HG02970 (cell line): ENCODE data around the gene RNF180.
"Not testable (repeated sequence)": the region's sequence is repeated elsewhere in the genome, so short reads cannot be mapped to it uniquely, and the experiment has no call there.

Source experiments
- ATAC-seq: cut with Tn5 transposase; IDR thresholded peaks from one replicate; pipeline ENCODE4 v1.9.1; 2021; ENCODE audit warnings: mild to moderate bottlenecking, moderate library complexity, moderate number of reproducible peaks; ENCODE audit not compliant: unreplicated experiment, low FRiP score

The RNF180 gene

DNA sequence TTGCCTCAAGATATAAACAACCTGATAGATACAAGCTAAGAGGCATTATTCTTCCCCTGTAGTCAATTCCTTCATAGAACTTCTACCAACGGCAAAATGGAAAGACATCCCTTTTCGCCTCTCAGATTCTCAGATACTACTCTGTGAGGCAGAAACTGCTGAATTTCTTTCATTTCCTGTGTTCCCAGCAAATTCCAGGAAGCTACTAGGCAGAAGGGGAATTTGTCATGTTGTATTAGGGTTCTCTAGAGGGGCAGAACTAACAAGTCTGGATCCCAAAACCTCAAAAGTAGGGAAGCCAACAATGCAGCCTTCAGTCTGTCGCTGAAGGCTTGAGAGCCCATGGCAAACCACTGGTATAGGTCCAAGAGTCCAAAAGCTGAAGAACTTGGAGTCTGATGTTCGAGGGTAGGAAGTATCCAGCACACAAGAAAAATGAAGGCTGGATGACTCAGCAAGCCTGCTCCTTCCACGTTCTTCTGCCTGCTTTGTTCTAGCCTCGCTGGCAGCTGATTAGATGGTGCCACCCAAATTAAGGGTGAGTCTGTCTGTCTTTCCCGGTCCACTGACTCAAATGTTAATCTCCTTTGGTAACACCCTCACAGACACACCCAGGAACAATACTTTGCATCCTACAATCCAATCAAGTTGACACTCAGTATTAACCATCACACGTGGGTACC is 15.2 kb downstream of the RNF180 start:
- no peak for ATAC-seq

DNA sequence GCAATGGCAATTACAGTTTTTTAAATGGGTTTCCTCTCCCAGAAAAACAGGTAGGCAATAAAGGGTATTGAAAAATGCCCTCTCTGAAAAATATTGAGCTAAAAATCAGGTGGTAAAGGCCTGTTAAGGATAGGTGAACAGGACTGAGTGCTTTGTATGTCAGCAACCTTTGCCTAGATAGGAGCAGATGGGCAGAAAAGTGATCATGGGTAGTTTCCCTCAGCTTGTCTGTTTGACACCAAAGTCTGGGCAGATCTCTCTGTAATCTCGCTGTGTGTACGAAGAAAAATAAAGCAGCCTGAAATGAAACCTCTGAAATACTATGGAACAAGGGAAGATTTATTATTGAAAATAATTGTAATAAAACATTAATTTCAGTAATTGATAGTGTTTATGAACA is 15.8 kb downstream of the RNF180 start:
- ATAC-seq: no peak

DNA sequence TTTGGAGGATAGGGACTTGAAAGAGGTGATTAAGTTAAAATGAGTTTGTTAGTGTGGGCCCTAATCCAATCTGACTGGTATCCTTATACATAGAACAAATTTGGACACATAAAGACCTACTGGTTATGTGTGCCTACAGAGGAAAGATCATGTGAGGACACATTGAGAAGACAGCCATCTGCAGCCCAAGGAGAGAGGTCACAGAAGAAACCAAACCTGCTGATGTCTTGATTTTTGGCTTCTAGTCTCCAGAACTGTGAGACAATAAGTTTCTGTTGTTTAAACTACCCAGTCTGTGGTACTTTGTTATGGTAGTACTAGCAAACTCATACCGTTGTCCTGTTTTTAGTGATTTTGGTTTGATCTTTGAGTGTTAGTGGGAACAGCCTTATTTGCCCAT is 18.3 kb downstream of the RNF180 start:
- ATAC-seq: no peak

DNA sequence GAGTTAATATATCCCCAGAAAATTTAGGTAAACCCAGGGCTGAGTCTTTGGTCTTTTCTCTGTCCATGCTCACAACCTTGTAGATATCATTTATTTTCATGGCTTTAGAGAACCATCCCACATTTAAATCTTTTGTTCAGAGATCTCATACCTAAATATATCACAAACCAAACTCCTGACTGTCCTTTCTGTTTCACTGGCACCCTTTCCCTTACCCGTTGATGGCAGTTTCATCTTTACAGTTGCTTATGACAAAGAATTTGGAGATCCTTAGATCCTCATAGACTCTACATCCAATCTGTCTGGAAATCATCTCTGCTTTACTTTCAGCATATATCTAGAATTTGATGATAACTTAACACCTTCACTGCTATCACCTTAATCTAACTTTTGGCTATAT is 19.2 kb downstream of the RNF180 start:
- no peak for ATAC-seq

DNA sequence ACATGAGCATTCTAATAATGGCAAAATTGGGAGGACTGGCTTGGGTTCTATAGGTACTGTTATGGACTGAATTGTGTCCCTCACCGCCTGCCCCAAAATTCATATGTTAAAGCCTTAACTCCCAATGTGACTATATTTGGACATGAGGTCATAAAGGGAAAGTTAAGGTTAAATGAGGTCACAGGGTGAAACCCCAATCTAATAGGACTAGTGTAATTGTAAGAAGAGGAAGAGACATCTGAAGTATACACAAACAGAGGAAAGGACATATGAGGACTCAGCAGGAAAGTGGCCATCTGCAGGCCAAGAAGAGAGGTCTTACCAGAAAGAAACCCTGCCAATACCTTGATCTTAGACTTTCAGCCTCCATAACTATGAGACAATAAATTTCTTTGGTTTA is 23.1 kb downstream of the RNF180 start:
- ATAC-seq: no peak

DNA sequence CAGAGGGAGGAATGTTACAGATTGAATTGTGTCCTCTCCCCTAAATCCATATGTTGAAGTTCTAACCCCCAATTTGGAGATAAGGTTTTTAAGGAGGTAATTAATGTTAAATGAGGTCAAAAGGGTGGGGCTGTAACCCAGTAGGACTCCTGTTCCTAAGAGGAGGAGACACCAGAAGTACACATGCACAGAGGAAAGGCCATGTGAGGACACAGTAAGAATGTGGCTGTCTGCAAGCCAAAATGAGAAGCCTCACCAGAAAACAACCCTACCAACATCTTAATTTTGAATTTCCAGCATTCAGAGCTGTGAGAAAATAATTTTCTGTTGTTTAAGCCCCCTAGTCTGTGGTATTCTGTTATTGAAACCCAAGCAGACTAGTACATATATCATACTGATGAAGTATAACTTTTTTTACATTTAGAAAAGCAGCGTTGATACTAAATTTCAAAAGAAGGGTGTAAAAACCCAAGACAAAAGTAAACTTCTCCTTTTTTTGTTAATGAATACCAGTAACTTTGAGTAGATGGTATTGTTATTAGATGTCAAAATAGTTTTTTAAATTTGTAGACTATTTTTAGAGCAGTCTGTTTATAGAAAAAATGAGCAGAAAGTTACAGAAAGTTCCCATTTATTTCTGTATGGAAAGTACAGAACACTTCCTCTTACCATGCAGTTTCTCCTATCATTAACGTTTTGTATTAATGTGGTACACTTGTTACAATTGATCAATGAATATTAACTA is 25.1 kb downstream of the RNF180 start:
- no peak for ATAC-seq

DNA sequence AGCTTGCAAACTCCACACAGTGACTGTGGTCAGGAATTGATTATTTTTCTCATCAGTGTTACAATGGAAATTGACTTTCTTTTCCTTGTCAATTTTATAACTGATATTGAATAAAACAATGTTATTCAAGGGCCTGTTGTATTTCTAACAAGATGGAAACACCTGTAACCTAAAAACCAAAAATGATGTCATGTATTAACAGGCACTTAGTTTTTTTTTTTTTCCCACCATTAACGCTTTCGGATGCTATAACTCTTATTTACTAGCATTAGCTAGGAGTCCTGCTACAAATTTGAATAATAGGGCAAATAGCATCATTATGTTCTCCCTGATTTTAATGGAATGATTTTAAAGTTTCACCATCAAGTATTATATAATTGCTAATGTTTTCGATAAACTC is 30.3 kb downstream of the RNF180 start:
- no peak for ATAC-seq

DNA sequence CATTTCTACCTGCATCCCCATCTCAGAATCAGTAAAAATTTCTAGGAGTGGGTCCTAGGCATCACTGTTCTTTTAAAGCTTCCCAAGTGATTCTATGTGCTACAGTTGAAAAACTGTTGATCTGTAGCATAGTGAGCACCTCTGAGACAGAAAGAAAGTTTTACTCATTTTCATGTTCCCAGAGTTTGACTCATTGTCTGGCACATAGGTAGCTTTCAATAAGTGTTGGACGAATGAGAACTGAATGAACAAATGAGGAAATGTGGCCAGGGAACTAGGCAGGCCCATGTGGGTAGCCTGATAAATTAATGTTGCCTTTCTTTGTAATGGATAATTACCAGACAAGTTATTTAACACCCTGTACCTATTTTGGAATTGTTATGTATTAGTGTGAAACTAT is 33.8 kb downstream of the RNF180 start:
- no peak for ATAC-seq

DNA sequence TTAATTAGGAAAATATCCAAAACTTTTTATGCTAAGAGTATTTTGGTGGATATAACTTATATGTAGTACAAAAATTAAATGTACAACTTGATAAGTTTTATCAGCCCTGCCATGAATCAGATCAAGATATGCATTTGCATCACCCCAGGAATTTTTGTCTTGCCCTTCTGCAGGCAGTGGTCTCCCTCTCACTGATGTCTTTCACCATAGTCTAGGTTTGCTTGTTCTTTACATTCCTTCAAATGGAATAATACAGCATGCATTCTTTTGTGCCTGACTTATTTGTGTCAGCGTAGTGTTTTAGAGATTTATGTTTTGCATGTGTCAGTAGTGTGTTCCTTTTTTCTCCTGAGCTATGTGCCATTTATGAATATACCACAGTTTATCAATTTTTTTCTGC is 36.4 kb downstream of the RNF180 start:
- no peak for ATAC-seq

DNA sequence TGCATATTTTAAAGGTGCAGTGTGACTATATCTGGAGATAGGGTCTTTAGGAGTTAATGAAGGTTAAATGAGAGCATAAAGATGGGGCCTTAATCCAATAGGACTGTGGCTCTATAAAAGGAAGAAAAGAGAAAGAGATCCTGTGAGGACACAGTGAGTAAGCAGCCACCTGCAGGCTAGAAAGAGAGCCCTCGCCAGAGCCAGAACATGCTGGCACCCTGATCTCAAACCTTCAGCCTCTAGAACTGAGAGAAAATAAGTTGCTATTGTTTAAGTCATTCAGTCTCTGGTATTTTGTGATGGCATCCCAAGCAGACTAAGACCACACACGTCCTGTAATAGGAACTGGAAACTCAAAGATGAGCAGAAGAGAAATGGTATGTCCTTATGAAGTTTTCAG is 41.0 kb downstream of the RNF180 start:
- no peak for ATAC-seq

DNA sequence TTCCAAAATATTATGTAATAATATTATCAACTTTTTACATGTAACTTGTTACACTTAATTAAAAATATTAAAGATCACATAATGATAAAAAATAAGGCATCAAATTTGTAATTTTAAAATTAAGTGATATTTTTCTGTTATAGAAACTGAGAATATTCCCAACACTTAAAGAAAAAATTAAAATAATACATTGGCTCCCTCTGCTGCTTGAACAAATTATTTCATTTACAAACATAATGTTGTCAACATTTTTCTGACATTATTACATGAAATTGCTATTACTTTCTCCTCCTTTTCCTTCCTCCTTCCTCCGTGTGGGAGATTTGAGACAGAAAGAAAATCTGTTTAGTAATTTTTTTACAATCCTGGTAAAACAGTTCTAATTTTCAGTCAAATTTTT is 42.3 kb downstream of the RNF180 start:
- no peak for ATAC-seq

DNA sequence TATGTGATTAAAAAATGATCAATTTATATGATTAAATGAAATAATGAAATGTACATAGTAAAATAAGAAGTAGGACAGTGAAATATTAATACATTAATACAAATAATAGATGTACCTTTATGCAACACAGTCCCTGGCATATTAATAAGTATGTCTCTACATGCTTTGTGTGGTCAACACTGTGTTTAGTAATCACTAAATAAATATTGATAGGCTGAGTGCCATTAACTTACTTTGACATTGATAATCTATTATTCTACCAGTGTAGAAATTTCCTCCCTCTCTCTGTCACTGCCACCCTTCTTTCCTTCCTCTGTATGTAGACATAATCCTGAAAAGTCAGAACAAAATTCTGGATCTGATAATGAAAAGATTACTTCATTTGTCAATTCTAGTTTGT is 43.7 kb downstream of the RNF180 start:
- ATAC-seq: no peak

DNA sequence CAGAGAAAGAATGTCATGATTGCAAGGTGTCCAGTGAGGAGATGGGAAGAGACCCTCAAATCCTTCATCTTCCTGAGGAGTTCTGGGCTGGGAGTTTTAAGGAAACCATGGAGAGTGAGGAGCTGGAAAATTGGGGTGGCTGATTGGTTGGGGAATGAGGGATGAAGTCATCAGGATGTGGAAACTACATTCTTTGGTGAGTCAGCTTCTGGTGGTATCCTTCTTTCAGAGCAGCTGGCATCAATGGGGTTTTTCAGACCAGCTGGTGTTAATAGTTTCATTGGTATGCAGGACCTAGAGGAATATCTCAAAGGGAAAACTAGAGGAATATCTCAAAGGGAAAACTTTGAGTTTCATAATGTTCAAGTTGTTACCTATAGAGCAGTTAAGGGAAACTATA is 45.2 kb downstream of the RNF180 start:
- ATAC-seq: no peak

DNA sequence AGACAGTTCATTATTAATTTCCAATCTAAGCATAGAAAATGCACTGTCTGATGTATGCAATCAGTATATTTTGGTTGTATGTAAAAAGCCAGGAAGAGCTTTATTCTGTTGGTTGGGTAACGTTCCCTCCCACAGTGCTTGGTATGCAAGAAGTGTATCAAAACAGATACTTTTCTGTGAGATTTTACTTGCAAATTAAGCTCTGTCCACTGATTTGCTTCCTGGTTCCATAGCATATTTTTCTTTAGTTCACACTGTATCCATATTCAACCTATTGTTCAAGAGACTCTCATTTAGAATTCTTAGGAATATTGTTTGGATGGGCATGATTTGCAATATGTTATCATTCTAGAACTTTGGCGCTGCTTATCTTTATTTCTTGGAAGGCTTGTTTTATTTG is 47.4 kb downstream of the RNF180 start:
- ATAC-seq: no peak

DNA sequence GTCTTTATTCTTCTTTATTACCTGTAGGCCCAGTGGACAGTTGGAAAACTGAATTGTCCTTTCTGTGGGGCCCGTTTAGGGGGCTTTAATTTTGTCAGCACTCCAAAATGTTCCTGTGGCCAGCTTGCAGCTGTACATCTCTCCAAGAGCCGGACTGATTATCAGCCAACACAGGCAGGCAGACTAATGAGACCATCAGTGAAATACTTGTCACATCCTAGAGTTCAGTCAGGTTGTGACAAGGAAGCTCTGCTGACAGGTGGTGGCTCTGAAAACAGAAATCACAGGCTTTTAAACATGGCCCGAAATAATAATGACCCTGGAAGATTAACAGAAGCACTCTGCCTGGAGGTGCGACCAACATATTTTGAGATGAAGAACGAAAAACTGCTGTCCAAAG is 47.9 kb downstream of the RNF180 start:
- ATAC-seq: no peak

DNA sequence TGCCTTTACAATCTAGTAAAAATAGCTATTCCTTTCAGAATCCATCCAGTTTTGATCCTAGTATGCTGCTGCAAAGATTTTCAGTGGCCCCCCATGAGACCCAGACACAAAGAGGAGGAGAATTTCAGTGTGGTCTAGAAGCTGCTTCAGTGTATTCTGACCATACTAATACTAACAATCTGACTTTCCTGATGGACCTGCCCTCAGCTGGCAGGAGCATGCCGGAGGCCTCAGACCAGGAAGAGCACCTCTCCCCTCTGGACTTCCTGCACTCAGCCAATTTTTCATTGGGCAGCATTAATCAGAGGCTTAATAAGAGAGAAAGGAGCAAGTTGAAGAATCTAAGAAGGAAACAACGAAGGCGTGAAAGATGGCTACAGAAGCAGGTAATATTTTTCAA is 48.5 kb downstream of the RNF180 start:
- no peak for ATAC-seq

DNA sequence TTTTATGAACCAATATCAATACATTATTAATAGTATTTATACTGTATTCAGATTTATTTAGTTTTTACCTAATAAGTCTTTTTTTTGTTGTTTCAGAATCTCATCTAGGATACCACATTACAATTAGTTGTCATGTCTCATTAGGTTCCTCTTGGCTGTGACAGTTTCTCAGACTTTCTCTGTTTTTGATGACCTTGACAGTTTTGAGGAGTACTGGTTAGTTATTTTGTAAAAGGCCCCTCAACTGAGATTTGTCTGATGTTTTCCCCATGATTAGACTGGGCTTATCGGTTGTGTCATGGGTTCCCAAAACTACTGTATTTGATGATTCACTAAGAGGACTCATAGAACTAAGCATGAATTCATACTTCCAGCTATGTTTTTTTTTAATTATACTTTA is 56.3 kb downstream of the RNF180 start:
- no peak for ATAC-seq

DNA sequence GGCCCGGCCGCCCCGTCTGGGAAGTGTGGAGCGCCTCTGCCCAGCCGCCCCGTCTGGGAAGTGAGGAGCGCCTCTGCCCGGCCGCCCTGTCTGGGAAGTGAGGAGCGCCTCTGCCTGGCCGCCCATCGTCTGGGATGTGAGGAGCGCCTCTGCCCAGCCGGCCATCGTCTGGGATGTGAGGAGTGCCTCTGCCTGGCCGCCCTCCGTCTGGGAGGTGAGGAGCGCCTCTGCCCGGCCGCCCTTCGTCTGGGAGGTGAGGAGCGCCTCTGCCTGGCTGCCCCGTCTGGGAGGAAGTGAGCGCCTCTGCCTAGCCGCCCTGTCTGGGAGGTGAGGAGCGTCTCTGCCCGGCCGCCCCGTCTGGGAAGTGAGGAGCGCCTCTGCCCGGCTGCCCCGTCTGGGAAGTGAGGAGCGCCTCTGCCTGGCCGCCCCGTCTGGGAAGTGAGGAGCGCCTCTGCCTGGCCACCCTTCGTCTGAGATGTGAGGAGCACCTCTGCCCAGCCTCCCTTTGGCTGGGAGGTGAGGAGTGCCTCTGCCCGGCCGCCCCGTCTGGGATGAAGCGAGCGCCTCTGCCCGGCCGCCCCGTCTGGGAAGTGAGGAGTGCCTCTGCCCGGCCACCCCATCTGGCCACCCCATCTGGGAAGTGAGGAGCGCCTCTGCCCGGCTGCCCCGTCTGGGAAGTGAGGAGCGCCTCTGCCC is 59.8 kb downstream of the RNF180 start:
- not testable (repeated sequence) for ATAC-seq

DNA sequence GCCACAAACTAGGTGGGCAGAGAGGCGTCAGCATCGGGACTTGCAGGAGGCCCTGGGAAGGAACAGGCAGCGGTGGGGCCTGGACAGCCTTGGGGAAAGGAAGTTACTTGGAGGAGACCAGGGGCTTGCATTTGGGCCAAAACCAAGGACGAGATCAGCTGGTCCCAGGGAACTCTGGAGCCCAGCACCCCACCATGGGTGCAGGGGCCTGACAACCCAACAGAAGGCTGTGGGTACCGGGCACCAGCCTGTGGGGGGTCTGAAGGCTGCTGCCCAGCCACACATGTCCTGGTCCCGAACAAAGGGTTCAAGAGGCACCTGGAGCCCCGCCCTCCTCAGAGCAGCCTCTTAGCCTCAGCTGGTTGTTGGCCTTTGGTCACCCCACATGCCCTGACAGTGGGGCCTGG is 61.5 kb downstream of the RNF180 start:
- not testable (repeated sequence) for ATAC-seq

DNA sequence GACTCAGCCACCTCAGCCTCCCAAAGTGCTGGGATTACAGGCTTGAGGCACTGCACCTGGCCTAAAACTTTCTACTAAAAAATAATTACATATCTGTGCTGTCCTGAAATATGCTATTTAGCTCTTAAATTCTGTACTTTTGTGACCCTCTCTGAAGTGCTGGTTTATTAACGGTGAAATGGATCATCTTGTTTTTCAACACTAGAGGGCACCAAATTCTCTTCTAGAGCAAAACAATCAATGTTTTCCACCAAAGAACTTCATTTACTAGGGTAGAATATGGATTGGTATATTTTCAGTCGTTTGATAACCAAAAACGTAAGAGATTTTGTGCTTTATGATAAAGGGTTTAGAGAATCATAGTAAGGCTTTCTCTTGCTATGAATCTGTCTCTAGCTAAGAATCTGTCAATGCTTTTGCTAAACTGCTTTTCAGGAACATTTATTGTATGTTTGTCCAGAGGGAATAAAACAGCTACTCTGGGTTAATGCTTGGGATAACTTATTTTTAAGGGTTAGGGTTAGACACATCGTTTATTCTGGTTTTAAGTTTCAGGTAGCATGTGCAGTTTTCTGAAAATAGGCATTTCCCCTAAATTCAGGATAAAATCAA is 63.6 kb downstream of the RNF180 start:
- ATAC-seq: no peak

DNA sequence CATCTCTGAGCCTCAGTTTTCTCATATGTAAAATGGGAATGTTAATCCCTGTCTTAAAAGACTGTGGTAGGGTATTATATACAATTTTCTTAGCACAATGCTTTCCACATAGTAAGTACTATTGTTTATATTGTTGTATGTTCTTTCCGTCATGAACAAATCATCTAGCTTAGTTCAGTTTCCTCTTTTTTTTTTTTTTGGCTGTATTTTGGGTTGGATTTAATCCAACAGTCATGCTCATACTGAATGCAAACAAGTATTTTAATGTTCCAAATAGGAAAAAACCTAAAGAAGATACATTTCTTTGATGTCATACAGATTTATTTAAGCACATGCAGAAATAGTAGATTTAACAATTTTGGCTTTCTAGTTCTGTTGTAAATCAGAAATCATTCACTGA is 95.1 kb downstream of the RNF180 start:
- no peak for ATAC-seq
